Small intestine (tissue), 7 donors: ENCODE measurements around the gene EEF1AKMT1. TPM values are rescaled to one million over a fixed set of nuclear protein-coding genes. Genes with fewer than 3 reads are reported as not detected.

Experiments used
- DNase-seq, 2 donors: peaks; one replicate each; pipeline versions ENCODE4 v3.0.0 to v3.0.0-alpha.2; 2013
- FAIRE-seq: peaks from 2 replicates; lab custom pipeline; 2012; peaks lifted over from hg19 to GRCh38; lab: Jason Lieb, UNC
- H3K27ac ChIP-seq, 3 donors: one replicate each; pipeline ENCODE4 v1.5.1; 2013; ENCODE audit warnings: low read length in 2 of 3, mild to moderate bottlenecking in 2 of 3, control low read depth in 1 of 3, inconsistent platforms in 1 of 3, low read depth in 1 of 3, moderate library complexity in 1 of 3
- H3K27me3 ChIP-seq, 3 donors: one replicate each; pipeline ENCODE4 v1.6.1; 2013; ENCODE audit warnings: low read length in 3 of 3, inconsistent platforms in 1 of 3; ENCODE audit not compliant: control insufficient read depth in 3 of 3, insufficient read depth in 3 of 3
- H3K36me3 ChIP-seq, 3 donors: one replicate each; pipeline ENCODE4 v1.6.1; 2013; ENCODE audit warnings: low read length in 3 of 3, inconsistent platforms in 1 of 3, low read depth in 1 of 3, mild to moderate bottlenecking in 1 of 3, moderate library complexity in 1 of 3; ENCODE audit not compliant: control insufficient read depth in 3 of 3, insufficient read depth in 2 of 3
- H3K4me1 ChIP-seq, 3 donors: one replicate each; pipeline ENCODE4 v1.6.1; 2013; ENCODE audit warnings: low read length in 2 of 3, inconsistent platforms in 1 of 3, low read depth in 1 of 3, mild to moderate bottlenecking in 1 of 3, moderate library complexity in 1 of 3; ENCODE audit not compliant: control insufficient read depth in 3 of 3, insufficient read depth in 2 of 3
- H3K4me3 ChIP-seq, 3 donors: one replicate each; pipeline ENCODE4 v1.5.1; 2013; ENCODE audit warnings: low read length in 3 of 3, control low read depth in 1 of 3, inconsistent platforms in 1 of 3, low read depth in 1 of 3, mild to moderate bottlenecking in 1 of 3, moderate library complexity in 1 of 3
- H3K9me3 ChIP-seq, 2 donors: one replicate each; pipeline ENCODE4 v1.6.1; 2013; ENCODE audit warnings: low read depth in 1 of 2, low read length in 1 of 2; ENCODE audit not compliant: control insufficient read depth in 2 of 2, insufficient read depth in 1 of 2
- WGBS, 3 donors: extraction: QIAGEN DNeasy Blood & Tissue Kit; methylation state at CpG; one replicate each; pipeline ENCODE4 v1.1.7; 2013; 5-methylcytosine and 5-hydroxymethylcytosine counted together
- polyA plus RNA-seq, 4 donors: library from polyadenylated mRNA; stranded (reverse) in 3 of 4; unstranded in 1 of 4; fragments of 200-250 nt in 3 of 4; fragments of 120-200 nt in 1 of 4; gene quantifications; one replicate each; pipeline versions ENCODE4 v1.2.1 to v1.2.3, GENCODE V29; 2013
- donor health status: healthy with polysubstance abuse.
- donor health status: control.
- donor health status: control.
- donor health status: Bipolar disorder and iron deficiency.
- donor health status: healthy.

EEF1AKMT1 gene
- polyA plus RNA-seq, 4 donors = 2.5 to 10.5 (median 6.1) TPM

- Histone ChIP-seq H3K4me3 (no peak overlapping the region), H3K36me3 (peaks cover 2 to 21% (median 3%) of the 10 kb centered on the region in 3 donors), H3K4me1 (no peaks in the 10 kb centered on the region), H3K27me3 (no peaks in the 10 kb centered on the region), H3K27ac (no peak overlapping the region), H3K9me3 (no peaks in the 10 kb centered on the region)
- WGBS, 3 donors = 94 to 98% (median 96%) methylated on average over 1 of the region's 1 CpG
- FAIRE-seq (no peak), DNase-seq (no peak)
Observed at GRCh38 chr13:20788312-20788711, 14.6 kb upstream of the EEF1AKMT1 start.

- FAIRE-seq (no peak), DNase-seq (no peak)
- peaks cover 3 to 18% (median 4%) of the 10 kb centered on the region in 3 donors for H3K36me3 ChIP-seq
Observed at GRCh38 chr13:20787180-20787579, 13.4 kb upstream of the EEF1AKMT1 start.

DNA sequence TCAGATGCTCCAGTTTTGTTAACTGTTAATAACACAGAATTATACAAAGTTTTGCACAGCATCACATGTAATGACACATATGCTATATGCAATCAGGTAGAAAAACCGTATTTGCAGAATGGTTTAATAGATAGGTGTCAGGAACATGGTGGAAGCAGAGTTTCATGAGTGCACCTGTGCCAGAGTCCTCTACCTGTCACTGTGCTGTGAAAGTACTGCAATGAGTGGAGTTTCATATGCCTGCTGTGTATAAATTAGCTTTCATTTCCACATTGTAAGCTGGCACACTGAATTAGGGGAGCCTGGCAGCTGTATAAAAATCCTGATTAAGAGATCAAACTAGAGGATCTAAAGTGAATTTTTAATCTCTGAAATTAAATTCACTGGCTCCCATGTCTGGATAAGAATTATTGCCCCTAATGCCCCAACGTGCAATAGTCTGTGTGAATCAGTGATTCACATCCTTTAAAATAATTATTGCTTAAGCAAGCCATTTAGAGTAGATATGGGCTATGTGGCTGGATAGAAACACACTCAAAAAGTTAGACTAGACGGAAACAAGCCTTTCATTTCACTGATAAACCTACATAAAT lies 8.5 kb upstream of the EEF1AKMT1 start:
- no peak overlapping the region for H3K27ac ChIP-seq
- H3K36me3 ChIP-seq = peaks cover 4 to 8% (median 4%) of the 10 kb centered on the region in 3 donors
- H3K4me1 ChIP-seq = no peaks in the 10 kb centered on the region
- H3K27me3 ChIP-seq = no peaks in the 10 kb centered on the region
- 75 to 78% (median 77%) methylated on average over 3 of the region's 3 CpGs for WGBS, 3 donors
- no peak for FAIRE-seq
- no peaks in the 10 kb centered on the region for H3K9me3 ChIP-seq
- no peak for DNase-seq
- no peak overlapping the region for H3K4me3 ChIP-seq

More at GRCh38 chr13:20787180-20787579, 13.4 kb upstream of the EEF1AKMT1 start:
- no peak overlapping the region for H3K27ac ChIP-seq
- H3K4me1 ChIP-seq = no peaks in the 10 kb centered on the region
- H3K4me3 ChIP-seq = no peak overlapping the region
- 84 to 90% (median 89%) methylated on average over 5 of the region's 5 CpGs for WGBS, 3 donors
- no peaks in the 10 kb centered on the region for H3K9me3 ChIP-seq
- H3K27me3 ChIP-seq = no peaks in the 10 kb centered on the region

- H3K36me3 ChIP-seq = peaks cover 2 to 6% (median 4%) of the 10 kb centered on the region in 3 donors
- H3K27ac ChIP-seq = no peak overlapping the region
- 48 to 65% (median 53%) methylated on average over 1 of the region's 1 CpG for WGBS, 3 donors
- DNase-seq = no peak
- FAIRE-seq = no peak
- no peaks in the 10 kb centered on the region for H3K27me3 ChIP-seq
- H3K4me3 ChIP-seq = no peak overlapping the region
- no peaks in the 10 kb centered on the region for H3K9me3 ChIP-seq
- H3K4me1 ChIP-seq = no peaks in the 10 kb centered on the region
Observed at GRCh38 chr13:20780317-20780716, 6.6 kb upstream of the EEF1AKMT1 start.

GRCh38 chr13:20779405-20779804 lies 5.6 kb upstream of the EEF1AKMT1 start:
- Histone ChIP-seq H3K4me1 (no peaks in the 10 kb centered on the region), H3K27ac (no peak overlapping the region), H3K36me3 (peaks cover 0 to 4% (median 2%) of the 10 kb centered on the region in 3 donors), H3K27me3 (no peaks in the 10 kb centered on the region), H3K9me3 (no peaks in the 10 kb centered on the region), H3K4me3 (no peak overlapping the region)
- DNase-seq (no peak), FAIRE-seq (no peak)
- WGBS, 3 donors = 88 to 93% (median 90%) methylated on average over 7 of the region's 7 CpGs

DNA sequence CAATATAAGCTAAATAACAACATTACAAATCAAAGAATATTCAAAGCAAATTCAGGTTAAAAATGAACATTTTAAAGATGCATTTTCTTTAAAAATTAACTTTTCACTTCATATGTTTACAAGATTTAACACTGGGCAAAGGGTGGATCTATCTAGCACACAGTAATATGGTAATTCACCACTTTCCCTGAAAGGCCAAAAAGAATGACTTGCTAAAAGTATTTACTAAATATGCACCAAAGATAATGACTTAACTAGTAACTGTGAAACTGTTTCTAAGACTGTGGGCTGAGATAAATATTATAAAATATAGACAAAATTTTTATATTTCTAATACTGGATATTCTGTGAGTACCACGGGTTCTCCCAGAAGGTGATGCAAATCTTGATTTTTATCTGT lies 4.5 kb upstream of the EEF1AKMT1 start:
- Histone ChIP-seq H3K27me3 (no peaks in the 10 kb centered on the region), H3K27ac (no peak overlapping the region), H3K9me3 (no peaks in the 10 kb centered on the region), H3K4me3 (no peak overlapping the region), H3K4me1 (no peaks in the 10 kb centered on the region), H3K36me3 (peaks cover 0 to 4% (median 2%) of the 10 kb centered on the region in 3 donors)
- 90 to 96% (median 94%) methylated on average over 1 of the region's 1 CpG for WGBS, 3 donors
- FAIRE-seq = no peak
- DNase-seq = no peak

DNA sequence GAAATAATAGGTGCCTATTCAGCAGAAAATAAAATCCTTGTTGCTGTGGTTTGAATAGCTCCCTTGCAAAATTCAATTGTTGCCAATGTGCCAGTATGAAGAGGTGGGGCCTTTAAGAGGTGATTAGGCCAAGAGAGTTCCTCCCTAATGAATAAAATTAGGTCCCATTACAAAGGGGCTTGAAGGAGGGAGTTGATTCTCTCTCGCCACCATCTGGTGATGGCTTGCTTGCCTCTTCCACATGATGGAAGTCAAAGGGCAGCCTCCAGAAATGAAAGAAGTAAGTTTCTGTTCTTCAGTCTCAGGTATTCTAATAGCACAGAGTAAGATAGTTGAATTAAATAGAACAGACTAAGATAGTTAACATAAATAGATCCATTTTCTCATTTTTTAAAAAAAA lies 3.0 kb upstream of the EEF1AKMT1 start:
- Histone ChIP-seq H3K27me3 (no peaks in the 10 kb centered on the region), H3K4me3 (no peak overlapping the region), H3K27ac (no peak overlapping the region), H3K9me3 (no peaks in the 10 kb centered on the region), H3K4me1 (peaks cover 0 to 3% (median 0%) of the 10 kb centered on the region in 3 donors), H3K36me3 (peaks cover 0 to 4% (median under 1%) of the 10 kb centered on the region in 3 donors)
- no peak for DNase-seq
- FAIRE-seq = no peak
- 94 to 100% (median 95%) methylated on average over 1 of the region's 1 CpG for WGBS, 3 donors

- Histone ChIP-seq H3K4me1 (peaks cover 0 to 3% (median 0%) of the 10 kb centered on the region in 3 donors), H3K4me3 (no peak overlapping the region), H3K27ac (no peak overlapping the region), H3K27me3 (no peaks in the 10 kb centered on the region), H3K36me3 (peaks cover 0 to 4% (median 4%) of the 10 kb centered on the region in 3 donors), H3K9me3 (peaks cover 0 to under 1% of the 10 kb centered on the region in 2 donors)
- 93 to 98% (median 97%) methylated on average over 2 of the region's 2 CpGs for WGBS, 3 donors
- DNase-seq (no peak), FAIRE-seq (no peak)
Observed at GRCh38 chr13:20775961-20776360, 2.2 kb upstream of the EEF1AKMT1 start.
